MM.1S (cell line): Measurements from ENCODE around the gene NTRK2.

ENCODE experiments used
- EZH2phosphoT487 ChIP-seq: fragments of 300-600 bp; sonication (generic); IDR thresholded peaks from 2 replicates; pipeline ENCODE4 v1.6.1; 2018; ENCODE audit warnings: antibody characterized with exemption, low read length
- TF ChIP-seq, protein P1 (sequence below): fragments of 300-600 bp; sonication (generic); IDR thresholded peaks from 2 replicates; pipeline ENCODE4 v1.5.1; 2016; ENCODE audit warnings: antibody characterized with exemption, low read length, mixed read lengths

DNA sequence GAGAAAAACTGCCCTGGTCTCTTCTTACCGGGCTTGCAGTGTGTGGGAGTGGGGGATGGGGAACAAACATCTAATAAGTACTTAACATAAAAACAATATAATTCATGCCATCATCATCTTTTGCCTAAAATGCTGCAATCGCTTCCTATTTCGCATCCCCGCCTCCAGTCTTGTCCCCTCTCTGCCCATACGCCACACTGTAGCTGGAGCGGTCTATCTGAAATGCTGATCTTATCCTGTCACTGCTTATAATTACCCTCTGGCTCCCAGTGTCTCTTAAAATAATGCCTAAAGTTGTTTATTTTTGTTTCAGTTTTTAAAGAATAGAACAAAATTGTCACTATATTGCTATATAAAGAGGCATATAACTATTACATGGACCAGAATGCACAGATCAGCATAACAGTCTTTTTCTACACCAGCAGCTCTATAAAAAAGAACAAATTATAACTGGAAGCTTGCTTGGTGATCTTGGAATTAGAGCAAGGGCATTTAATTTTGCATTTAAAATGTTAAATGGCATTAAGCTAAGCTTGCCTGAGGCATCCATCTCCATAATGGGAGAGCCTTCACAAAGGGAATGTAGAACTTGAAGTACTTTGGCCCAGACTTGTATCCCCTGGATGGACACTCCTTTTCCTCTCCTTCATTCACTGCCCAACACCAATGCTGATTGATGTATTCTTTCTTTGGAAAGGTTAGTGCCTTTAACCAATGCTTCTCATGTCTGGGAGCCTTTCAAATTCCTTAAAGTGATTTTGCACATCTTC lies 12.2 kb downstream of the NTRK2 start:
- TF ChIP-seq, protein P1, sequence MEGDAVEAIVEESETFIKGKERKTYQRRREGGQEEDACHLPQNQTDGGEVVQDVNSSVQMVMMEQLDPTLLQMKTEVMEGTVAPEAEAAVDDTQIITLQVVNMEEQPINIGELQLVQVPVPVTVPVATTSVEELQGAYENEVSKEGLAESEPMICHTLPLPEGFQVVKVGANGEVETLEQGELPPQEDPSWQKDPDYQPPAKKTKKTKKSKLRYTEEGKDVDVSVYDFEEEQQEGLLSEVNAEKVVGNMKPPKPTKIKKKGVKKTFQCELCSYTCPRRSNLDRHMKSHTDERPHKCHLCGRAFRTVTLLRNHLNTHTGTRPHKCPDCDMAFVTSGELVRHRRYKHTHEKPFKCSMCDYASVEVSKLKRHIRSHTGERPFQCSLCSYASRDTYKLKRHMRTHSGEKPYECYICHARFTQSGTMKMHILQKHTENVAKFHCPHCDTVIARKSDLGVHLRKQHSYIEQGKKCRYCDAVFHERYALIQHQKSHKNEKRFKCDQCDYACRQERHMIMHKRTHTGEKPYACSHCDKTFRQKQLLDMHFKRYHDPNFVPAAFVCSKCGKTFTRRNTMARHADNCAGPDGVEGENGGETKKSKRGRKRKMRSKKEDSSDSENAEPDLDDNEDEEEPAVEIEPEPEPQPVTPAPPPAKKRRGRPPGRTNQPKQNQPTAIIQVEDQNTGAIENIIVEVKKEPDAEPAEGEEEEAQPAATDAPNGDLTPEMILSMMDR: no peak
- TF ChIP-seq EZH2phosphoT487: no peak
